NCI-H146 treated with DMSO at 0.1 percent for 48 hours (cell line): ENCODE measurements around the gene BICD1.

Source experiments
- DNase-seq: peaks from one replicate; lab custom pipeline; 2025; ENCODE audit not compliant: unreplicated experiment; lab: John Stamatoyannopoulos, UW

Gene BICD1

GRCh38 chr12:32140877-32141276, 34.2 kb downstream of the BICD1 start:
- DNase-seq = no peak

- DNase-seq = no peak
These were observed 38.4 kb downstream of the BICD1 start for GRCh38 chr12:32145096-32145495.

DNA sequence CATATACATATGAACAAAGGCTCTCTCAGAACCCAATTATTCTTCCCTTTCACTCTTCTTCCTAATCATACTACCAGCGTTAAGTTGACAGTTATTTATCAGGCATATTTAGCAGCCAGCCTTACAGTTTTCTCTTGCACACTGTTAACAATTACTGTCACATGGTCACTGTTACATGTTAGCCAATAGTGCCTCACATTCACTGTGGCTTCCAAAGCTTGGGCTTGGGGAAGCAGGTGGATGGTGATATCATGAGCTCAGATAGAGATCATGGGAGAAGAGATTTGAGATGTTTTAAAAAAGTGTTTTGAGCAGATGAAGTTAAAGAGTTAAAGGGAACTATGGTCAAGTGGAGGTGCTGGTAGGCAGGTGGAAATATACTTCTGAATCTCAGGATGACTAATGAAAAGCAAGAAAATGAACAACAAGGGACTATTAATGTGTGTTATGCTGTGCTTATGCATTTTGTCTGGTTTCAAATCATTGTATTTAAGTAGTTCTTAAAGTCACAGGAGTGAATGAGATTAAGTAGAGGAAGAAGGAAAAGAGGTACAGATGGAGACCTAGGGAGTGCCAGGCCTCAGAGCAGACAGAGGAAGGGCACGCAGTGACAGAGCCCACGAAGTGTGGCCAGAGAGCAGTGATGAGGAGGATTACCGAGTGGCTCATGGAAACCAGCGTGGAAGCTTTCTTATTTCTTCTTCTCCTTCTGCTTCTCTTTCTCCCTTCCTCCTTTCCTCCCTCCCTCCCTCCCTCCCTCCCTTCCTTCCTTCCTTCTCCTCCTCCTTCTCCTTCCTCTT, 39.6 kb downstream of the BICD1 start:
- no peak for DNase-seq

- no peak for DNase-seq
These were observed 41.7 kb downstream of the BICD1 start for GRCh38 chr12:32148372-32148771.

DNA sequence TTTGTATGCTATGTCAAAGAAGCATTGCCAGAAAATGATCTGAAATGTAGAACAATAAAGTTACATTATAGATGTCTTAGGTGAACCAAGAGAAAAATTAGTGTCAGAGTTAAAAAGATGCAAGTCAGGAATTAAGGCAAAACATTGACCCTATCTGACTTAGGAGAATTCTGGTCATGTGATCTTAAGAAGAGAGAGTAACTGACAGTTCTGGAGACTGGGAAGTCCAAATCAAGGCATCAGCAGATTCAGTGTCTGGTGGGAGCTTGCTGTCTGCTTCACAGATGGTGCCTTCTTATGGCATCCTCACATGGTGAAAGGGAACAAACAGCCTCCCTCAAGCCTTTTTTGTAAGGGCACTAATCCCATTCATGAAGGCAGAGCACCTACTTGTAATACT, 42.8 kb downstream of the BICD1 start:
- DNase-seq = no peak

DNA sequence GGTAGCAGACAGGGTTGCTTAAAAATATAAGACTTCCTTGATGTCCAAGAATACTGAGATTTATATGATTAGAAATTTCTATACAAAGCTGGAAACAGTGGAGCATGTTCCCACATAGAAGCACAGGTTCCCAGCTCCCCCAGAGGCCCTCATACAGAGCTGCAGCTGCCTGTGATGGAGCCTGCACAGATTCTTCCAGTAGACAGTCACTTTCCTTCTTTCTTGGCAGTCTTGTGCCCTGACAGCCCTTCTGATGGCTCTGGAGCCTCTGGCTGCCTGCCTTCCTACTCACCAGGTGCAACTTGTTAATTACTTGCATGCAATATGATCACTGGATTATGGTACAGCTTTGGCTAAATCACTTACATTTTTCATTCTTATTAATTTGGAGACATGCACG, 44.4 kb downstream of the BICD1 start:
- no peak for DNase-seq

DNA sequence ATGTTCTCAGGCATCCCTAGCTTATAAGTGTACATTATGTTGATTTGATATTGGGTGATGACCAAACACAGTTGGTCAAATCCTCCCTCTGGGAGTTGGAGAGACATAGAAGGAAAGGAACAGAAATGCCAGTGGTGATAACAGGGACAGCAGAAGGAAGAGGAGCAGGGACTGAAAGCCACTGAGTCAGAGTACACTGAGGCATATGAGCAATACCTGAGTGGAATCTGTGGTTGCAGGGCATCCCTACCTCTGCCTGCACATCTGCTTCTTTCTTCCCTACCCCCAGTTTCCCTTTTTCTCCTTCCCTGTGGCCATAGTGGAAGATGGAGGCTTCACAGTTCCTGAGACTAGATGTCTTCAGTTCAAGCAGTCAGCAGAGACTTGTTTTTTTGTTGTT, 44.9 kb downstream of the BICD1 start:
- no peak for DNase-seq

GRCh38 chr12:32155041-32155440, 48.4 kb downstream of the BICD1 start:
- no peak for DNase-seq

DNA sequence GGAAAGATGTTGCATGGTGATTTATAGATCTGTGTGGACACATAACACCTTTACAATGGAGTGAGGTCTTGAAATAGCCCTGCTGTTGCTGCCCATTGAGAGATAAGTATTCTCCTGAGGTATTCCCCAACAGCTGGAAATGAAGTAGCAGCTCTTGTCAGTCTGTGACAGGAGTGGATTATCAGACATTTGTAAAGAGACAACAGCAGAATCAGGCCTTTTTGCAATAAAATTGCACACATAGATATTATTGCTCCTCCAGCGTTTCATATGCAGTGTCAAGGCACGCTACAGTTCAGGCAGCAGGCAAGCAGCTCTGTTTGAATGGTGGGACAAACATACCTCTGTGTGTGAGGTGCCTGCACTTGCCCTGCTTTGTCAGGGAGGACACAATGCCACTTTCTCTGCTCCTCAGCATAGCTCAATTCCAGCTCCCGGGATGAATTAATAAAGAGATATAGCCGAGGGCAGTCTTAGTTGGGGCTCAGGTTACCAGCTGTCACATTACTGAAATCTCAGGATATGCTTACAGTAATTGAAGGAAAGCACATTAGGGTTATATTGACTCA, 49.4 kb downstream of the BICD1 start:
- DNase-seq = peak; percentile 70

- DNase-seq = no peak
These were observed 51.9 kb downstream of the BICD1 start for GRCh38 chr12:32158525-32158924.

GRCh38 chr12:32159381-32159780, 52.7 kb downstream of the BICD1 start:
- no peak for DNase-seq

DNA sequence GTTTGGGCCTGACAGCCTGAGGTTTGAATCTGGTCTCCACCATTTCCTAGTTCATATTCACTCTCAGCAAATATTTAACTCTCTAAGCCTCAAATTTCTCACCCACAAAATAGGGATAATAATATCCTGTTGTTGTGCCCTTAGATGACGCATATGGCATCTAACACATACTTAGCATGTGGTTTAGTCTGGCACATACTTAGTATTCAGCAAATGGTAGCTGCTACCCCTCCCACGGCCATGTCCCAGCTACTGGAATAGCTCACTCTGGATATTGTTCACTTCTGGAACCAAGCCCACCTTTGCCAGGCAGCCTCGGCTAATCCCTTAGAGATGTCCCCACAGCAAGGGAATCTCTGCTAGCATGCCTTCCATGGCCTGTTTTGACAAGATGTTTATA, 53.3 kb downstream of the BICD1 start:
- no peak for DNase-seq

- no peak for DNase-seq
These were observed 54.4 kb downstream of the BICD1 start for GRCh38 chr12:32161058-32161457.

DNA sequence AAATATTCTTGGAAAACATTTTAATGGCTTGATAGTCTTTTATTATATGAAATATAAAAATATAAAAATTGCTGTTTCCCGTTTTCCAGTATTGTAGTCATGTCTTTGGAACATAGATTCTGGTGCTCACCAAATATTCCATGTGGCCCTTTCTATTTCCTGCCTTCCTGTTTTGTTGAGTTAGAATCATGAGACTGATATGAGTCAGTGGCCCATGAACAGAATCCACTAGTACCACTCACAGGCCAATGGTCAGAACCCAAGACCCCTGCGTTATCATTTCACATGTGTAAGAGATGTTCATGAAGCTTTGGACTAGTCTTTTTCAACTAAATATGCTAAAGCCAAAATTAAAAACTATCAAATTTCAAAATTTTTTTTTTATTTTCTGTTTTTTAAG, 56.9 kb downstream of the BICD1 start:
- DNase-seq = no peak

DNA sequence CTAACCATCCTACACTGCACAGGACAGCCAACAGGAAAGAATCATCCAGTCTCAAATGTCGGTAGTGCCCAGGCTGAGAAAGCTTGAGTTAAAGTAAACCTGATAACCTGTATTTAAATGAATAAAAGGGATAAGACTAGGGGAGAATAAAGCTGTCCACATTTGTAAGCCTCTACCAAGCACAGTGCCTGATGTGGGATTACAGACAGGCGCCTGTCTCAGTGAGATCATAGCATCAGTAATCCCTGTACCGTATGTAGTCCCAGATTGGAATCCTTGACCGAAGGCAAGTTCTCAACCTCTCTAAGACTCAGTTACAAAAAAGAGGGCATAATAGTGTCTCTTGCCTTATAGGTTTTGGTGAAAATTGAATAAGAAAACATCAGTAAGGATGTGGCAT, 59.9 kb downstream of the BICD1 start:
- DNase-seq = no peak

- no peak for DNase-seq
These were observed 63.9 kb downstream of the BICD1 start for GRCh38 chr12:32170437-32170998.

DNA sequence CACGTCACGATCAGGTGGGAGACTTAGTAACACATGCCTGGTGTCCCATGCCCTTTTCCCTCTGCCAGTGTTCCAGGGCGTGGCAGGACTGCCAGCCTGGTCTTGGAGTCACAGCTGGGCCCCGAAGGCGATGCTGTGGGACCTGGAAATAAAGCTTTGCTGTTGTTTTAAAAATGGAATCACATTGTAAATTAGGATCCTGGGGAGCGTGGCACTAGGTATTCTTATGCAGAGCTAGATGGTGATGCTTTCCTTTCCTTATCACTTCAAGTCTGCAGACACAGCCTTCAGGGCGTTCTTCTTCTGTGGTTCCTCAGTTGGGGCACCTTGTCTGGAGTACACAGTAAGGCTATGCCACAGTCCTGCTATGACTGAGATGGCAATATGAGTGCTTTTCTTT, 64.6 kb downstream of the BICD1 start:
- DNase-seq = no peak

DNA sequence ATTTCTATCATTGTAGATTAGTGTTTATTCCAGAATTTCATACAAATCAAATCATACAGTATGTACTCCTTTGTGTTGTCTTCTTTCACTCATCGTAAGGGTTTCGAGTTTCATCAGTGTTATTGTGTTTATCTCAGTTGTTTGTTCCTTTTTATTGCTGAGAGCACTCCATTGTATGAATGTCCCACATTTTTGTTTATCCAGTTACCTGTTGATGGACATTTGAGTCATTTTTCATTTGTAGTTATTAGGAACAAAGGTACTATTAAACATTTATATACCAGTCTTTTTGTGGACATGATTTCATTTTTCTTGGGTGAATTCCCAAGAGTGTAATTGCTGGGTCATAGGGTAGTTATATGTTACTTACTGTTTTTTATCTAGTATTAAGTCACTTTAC, 70.0 kb downstream of the BICD1 start:
- DNase-seq = no peak

GRCh38 chr12:32178341-32179010, 71.8 kb downstream of the BICD1 start:
- DNase-seq = no peak

DNA sequence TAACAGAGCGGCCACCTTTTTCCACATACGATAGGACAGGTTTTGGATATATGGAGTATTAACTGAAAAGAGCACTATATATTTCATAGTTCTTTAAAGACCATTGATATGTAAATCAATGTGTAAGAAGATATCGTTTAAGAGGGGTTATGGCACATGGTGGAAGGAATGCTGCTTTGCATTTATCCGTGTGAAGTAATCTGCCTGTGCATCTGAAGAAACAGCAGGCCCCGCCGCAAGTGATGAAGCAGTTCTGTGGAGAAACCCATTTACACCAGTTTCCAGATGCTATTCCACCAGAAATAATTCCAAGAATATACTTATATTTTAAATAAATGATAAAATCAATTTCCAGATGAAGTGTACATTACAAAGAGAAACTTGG, 72.4 kb downstream of the BICD1 start:
- no peak for DNase-seq

DNA sequence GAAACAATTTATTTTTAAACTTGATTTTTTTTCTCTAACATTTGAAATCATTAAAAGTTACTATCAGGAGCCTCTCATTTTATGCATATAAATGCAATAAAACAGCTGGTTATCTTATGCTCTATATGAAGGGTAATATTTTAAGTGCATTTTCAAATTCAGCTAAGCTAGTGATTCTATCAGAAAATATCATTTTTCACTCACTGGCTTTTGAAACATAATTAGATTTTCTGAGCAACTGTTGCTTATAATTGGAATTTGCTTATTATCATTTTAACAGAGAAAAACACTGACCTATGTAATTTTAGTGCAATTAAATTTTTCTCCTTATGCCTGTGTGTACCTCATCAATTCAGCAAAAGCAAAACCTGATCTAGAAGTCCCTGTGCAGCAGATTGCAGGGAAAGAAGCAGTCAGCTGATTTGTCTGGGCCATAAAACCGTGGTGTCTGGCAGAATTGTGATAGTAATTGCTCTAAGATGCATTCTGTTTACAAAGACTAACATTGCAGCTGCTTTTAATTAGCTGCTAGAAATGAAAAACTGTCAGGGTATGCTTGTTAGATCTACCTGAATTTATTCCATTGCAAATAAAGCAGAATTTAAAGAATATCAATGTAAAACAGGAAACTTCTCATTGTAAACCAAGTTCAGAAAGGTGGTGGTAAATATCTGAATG, 75.0 kb downstream of the BICD1 start:
- DNase-seq = no peak

DNA sequence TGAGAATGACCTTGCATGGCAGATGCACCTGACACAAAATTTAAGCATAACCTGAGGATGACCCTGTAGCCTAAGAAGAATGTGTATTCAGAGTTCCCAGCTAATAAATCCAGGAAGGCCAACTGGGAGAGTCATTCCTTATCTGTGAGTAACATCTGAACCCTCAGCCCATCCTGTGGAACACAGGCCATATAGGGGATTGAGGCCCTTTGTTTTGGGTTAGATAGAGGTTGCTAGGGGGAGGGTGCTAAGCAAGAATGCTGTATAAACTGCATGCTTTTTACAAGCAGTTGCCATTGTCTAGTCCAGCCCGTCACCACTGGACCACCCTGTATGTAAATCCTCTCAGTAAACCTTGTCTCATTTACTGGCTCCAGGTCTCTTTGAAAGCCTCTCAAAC, 77.0 kb downstream of the BICD1 start:
- no peak for DNase-seq
